GM21723 (cell line): ENCODE results near the gene SCRN2.
A peak's percentile ranks its signal among the peaks of the same experiment; 100 is the strongest.

ENCODE experiments used
- ATAC-seq: cut with Tn5 transposase; IDR thresholded peaks from one replicate; pipeline ENCODE4 v1.9.1; 2021; ENCODE audit warnings: mild to moderate bottlenecking, moderate library complexity; ENCODE audit not compliant: unreplicated experiment

Gene SCRN2

GRCh38 chr17:47840742-47841487 is at the start of gene SCRN2:
SCRN2 (minus strand) TSS chr17:47841273; CDS start chr17:47840843, 430 bp downstream.
- peak; percentile 82 for ATAC-seq

- ATAC-seq = peak; percentile 60
These were observed 48.9 kb upstream of the SCRN2 start for GRCh38 chr17:47889734-47890529.

GRCh38 chr17:47888293-47888692 is 47.2 kb upstream of the SCRN2 start:
- no peak for ATAC-seq

- no peak for ATAC-seq
These were observed 44.0 kb upstream of the SCRN2 start for GRCh38 chr17:47884905-47885730.

GRCh38 chr17:47884427-47884740 is 43.3 kb upstream of the SCRN2 start:
- ATAC-seq = no peak

- no peak for ATAC-seq
These were observed 42.7 kb upstream of the SCRN2 start for GRCh38 chr17:47883589-47884426.

- no peak for ATAC-seq
These were observed 41.9 kb upstream of the SCRN2 start for GRCh38 chr17:47882695-47883588.

- no peak for ATAC-seq
These were observed 41.2 kb upstream of the SCRN2 start for GRCh38 chr17:47882247-47882646.

- ATAC-seq = no peak
These were observed 38.8 kb upstream of the SCRN2 start for GRCh38 chr17:47879776-47880454.

GRCh38 chr17:47879028-47879585 is 38.0 kb upstream of the SCRN2 start:
- ATAC-seq = no peak

- ATAC-seq = no peak
These were observed 37.3 kb upstream of the SCRN2 start for GRCh38 chr17:47878203-47879027.

GRCh38 chr17:47877368-47878034 is 36.4 kb upstream of the SCRN2 start:
- ATAC-seq = no peak

- ATAC-seq = no peak
These were observed 34.2 kb upstream of the SCRN2 start for GRCh38 chr17:47875011-47875985.

GRCh38 chr17:47873200-47874090 is 32.4 kb upstream of the SCRN2 start:
- no peak for ATAC-seq

GRCh38 chr17:47872651-47873161 is 31.6 kb upstream of the SCRN2 start:
- no peak for ATAC-seq
